HG03432 (cell line): Measurements from ENCODE around the gene ATP2B2.

ENCODE experiments used
- ATAC-seq: cut with Tn5 transposase; IDR thresholded peaks from one replicate; pipeline ENCODE4 v1.9.1; 2021; ENCODE audit warnings: mild to moderate bottlenecking, moderate library complexity; ENCODE audit not compliant: unreplicated experiment

The ATP2B2 gene

DNA sequence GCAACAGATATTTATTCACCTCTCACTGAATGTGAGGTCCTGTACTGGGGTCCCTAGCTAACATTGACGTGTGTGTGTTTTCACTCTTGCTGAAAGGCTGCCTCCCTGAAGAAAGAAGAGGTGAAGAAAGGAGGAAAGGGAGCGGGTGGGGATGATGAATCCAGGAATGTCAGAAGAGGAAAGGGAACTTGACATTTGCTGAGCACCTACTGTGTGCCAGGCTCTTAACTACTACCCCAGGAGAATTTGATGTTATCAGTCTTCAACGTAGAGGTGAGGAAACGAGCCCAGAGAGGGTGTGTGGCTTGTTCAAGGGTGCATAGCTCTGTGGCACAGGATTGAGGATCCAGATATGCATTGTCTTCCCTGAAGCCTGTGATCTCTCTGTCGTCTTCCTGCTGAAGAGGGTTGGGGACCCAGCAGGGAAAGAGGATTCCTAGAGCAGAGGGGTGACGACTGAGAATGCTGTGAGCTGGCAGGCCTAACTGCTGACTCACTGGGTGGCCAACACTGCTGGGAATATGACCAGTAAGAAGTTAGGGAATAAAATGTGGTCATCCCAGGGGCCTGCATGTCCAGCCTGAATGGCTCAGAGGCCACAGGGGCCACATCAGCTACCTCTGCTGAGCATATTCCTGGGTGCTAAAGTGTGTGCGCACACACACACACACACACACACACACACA is 6.6 kb upstream of the ATP2B2 start:
- ATAC-seq, result no peak

DNA sequence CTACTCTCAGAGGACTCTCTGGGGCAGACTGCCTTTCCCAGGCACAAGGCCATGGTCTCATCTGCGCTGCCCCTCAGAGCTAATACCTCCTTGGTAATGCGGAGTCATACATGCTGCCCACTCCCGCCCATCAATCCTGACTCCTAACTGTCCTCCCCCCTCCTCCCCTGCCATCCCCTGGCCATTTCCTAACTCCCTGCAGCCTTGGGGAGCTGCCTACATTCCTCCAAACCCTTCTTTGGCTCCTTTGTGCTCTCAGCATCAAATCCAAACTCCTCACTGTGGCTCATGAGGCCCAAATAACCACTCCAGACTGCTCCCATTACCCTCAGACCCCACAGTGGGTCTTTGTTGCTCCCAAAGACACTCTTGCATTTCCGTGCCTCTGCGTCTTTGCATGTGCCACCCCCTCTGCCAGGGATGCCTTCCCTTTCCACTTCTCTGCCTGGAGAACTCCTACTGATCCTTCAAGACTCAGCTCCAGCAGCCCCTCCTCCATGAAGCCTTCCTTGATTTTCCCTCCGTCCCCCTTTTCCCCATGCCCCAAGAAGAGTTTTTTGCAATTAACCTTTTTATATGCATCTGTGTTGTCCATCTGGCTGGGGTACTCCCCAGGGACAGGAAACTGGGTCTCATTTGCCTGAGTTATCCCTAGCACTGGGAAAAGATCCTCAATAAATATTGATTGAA is 5.5 kb upstream of the ATP2B2 start:
- no peak for ATAC-seq

DNA sequence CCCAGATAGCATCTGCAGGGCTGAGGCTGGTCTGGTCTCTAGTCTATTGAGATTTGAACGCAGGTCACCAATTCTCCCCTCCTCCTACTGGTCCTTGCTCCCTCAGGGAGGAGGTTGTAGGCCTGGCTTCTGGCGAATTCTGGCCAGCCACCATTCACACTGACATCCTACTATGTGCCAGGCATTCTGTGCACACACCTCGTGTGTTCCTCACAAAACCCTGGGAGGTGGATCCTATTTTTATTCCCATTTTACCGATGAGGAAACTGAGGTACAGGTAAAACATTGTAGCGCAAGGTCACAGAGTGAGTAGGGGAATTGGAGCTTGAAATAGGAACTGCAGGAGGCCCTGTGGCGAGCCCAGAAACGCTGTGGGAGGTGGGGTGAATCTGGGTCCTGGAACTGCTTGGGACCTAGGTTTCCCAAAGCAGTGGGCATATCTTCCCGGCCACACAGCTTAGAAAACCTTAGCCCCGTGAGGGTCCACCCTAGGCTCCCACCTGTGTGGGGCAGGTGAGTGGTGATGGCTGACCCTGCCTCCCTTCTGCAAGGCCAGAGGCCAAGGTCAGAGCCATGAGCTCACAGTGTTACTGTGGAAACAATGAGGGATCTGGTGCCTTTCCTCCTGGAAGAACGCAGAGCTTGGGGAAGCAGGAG is 4.8 kb upstream of the ATP2B2 start:
- ATAC-seq, result no peak

DNA sequence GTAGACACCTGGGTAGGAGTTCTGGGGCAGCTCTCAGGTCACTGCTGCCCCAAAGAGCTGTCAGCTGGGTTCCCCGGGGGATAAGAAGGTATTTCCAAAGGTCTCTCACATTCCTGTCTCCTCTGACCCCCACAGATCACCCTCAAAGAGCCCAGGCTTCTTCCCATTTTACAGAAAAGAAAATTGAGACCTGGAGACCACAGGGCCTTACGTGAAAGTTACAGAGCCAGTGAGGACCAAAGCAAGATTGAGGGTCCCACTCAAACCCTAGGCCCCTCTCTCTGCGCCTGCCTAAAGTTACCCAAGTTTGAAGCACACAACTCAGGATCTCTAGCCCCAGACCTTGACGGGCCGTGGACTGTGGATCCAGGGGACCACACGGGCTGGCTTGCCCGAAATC is 3.9 kb upstream of the ATP2B2 start:
- ATAC-seq, result no peak

DNA sequence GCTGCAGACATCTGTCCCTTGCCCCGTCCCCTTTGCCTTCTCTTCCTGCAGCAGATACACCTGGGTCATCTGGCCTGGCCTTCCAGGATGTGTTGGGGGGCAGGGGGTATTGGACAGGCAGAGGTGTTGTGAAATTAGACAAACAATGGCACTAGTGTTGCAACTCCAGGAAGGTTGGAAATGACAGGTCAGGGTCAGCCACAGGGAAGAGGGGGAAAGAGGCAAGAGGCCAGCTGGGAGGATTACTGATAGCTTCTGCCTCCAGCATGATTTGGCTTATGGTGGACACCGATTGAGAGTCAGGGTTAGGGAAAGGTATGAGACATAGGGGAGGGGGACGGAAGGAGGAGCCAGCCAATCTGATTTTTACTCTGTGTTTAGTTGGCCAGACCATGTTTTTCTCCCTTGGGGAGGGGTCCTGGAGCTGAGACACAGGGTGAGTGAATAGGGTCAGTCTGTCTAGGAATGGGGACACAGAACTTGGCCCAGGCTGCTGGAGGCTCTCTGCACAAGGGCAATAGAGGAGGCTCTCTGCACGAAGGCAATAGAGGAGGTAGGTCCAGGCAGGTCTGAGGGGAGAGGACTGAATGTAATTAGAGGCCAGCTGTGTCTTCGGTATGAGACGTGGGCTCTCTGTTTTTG is 3.4 kb upstream of the ATP2B2 start:
- ATAC-seq, result no peak

DNA sequence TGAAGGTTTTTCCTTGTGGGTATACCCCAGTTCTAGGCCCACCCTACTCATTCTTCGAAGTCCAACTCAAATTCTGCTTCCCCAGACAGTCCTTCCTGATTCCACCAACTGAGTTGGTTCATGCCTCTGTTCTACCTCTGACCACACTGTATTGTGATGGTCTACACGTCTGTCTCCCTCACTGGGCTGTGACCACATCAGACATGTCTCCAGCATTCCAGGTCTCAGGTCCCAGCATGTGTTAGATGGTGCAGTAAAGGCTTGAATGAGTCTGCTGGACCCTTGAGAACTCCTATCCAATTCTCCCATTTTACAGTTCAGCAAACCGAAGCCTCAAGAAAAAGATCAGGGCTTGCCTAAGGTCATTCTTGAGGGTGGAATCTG is 2.8 kb upstream of the ATP2B2 start:
- no peak for ATAC-seq

DNA sequence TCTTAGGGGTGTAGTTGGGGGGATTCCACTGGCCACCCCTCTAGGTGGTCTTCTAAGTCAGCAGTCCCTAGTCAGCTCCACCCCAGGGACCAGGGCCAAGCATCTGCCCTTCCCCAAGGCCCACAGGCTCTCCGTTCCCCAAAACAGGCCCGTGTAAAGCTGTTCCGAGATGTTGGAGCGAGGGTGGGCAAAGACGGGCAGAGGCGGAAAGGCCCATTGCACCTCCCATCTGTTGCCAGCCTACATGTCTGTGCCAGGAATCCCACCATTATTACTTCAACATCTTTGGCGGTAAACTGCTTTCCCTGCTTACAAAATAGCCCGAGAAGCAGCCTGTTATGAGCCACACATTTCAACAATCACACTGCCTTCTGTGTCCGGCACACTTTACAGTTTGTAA is 1.9 kb upstream of the ATP2B2 start:
- no peak for ATAC-seq

DNA sequence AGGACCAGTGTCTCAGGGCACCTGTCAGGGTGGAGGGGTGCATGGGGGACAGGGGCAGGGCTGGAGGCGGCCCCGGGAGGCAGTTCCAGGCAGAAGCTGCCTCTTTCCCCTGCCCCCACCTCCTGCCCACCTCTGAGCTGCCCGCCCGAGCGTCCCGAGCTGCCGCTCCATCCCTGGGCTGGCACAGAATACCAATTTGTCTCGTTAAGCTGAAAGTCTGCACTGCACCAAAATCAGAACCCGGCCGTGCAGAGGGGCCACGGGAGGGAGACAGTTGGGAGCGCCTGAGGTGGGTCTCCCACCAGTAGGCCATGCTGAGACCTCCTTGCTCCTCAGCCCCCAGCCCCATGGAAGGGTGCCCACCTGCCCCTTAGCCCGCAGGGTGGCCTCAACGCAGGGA is 1.3 kb upstream of the ATP2B2 start:
- no peak for ATAC-seq

DNA sequence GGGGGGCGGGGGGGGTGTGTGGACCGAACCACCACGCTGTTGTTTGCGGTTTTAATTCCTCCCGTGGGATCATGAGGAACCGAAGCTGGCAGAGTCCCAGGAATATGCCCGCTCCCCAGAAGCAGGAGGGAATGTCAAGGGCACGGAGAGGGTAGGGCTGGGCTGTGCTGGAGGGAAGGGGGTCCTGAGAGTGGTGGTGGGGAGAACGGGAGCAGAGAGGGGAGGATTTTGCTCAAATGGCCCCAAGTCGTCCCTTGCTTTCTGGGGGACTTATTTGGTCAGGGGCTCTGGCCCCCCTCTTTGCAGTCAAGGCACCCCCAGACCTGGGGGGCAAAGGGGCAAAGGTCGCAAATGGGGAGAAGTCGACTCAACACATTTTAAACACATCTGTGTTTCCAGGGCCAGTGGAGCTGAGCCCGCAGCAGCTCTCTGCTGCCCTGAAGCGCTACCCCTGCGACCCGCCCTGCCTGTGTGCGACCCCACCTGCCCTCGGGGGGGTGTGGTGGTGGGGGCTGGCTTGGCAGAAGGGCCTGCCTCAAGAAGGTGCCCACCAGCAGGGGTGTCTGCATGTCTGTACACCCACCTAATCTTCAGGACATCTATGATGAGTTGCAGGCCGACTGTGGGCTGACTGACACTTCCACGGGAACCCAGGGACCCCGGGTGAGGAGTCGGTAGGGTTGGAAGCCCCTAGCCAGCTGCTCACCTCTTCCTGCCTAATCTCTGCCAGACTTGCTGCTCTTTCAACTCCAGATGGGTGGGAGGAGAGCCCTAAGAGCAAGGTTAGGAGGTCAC is 602 bp upstream of the ATP2B2 start:
- ATAC-seq, result no peak

DNA sequence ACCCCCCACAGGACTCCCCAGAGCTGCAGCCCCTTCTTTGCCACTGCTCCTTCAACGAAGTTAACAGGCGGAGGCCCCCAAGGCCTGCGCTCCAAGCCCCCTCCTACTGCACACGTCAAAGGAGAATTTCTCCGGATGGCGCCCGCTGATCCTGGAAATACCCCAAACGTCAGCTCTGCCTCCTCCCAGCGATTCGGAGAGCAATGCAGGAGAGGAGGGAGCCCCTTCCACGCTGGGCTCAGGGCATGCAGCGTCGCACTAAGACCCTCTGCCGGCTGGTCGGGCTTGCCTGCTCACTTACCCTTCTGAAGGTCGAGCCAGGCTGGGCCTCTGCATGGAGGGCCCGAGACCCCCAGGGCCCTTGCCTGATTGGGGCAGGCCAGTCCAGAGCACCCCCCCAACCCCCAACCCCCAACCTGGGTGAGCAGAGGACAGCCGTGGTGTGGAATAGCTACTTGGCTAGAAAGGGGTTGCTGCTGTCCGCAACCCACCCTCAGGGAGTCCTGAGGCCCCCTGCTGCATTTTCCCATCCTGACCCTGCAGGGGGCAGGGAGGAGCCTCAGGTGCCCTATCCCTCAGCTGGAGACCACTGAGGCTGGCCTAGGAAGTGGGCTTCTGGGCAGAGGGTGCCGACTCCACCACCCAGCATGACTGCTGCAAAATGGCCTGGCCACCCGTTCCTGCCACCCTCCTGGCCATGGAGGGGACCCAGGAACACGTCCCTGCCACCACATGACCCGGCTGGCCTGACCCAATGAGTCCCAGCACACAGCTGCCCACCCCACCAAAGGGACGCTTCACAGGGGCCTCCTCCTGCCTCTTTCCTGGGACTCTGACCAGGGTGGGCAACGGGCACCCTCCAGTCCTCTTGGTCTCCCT is 976 bp downstream of the ATP2B2 start:
- ATAC-seq, result no peak

DNA sequence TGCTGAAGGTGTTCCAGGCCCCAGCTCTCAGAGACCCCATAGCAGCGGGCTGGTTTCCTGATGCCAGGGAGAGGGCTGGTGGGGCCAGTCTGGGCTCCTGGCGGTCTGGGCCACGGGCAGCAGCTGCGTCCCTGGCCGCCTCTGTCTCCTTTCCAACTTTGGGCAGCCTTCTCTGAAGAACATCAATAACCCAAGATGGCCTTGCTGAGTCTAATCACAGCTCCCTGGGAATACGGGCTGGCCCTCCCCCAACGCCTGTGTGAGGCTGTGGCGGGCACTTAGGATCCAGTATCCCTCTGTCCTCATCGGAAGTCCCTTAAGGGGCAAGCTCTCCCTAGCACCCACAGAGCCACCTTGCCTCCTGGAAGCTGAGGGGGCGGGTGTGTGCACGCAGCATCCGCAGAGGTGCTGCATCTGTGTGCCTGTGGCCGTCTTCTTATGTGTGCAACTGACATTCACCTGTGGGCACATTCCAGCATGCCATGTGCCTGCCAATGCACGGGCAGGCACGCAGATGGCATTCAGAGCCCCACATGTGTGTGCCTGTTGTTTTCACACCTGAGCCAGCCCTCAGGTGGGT is 2.1 kb downstream of the ATP2B2 start:
- no peak for ATAC-seq

DNA sequence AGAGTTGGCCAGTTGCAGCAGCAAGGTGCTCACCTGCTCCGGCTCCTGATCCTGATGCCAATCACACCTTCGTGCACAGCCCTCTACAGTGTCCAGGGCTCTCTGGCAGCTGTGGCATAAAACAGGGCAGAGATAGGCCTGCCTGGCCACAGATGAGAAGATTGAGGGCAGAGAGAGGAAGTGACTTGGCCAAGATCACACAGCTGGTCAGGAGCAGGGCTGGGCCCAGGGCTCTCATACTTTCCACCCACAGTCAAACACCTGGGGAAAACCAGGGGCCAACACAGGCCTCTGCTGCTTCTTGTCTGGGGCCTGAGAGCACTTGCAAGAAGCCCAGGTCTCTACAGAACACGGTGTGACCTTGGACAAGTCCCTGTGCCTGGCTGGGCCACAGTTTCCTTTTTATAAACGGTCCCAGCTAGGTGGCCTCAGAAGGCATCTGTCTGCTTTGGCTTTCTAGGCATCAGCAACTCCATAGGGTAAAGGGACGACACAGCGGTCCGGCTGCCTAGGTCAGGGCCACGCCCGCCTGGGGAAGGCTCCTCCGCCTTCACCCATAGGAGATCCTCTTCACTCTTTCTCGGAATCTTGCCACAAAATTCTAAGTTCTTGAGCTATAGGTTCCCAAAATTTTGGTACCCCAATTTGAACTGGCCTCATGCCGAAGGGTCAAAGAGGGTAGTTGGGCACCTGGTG is 3.1 kb downstream of the ATP2B2 start:
- ATAC-seq, result no peak

DNA sequence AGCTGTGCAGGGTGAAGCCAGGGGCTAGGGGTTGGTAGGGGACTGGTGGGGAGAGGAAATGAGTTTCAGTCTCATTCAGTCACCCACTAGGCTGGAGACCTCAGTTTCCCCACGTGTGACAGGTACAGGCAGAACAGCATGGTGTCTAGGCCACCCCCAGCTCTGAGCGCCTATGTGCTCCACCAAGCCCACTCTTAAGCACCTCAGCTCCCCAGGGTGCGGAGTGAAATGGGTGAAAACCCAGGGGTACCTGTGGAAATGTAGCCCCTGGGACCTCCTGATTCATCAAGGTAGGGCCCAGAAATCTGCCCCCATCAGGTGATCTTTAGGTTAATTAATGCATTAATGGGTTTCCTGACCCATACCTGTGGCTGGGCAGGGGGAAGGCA is 3.7 kb downstream of the ATP2B2 start:
- no peak for ATAC-seq

DNA sequence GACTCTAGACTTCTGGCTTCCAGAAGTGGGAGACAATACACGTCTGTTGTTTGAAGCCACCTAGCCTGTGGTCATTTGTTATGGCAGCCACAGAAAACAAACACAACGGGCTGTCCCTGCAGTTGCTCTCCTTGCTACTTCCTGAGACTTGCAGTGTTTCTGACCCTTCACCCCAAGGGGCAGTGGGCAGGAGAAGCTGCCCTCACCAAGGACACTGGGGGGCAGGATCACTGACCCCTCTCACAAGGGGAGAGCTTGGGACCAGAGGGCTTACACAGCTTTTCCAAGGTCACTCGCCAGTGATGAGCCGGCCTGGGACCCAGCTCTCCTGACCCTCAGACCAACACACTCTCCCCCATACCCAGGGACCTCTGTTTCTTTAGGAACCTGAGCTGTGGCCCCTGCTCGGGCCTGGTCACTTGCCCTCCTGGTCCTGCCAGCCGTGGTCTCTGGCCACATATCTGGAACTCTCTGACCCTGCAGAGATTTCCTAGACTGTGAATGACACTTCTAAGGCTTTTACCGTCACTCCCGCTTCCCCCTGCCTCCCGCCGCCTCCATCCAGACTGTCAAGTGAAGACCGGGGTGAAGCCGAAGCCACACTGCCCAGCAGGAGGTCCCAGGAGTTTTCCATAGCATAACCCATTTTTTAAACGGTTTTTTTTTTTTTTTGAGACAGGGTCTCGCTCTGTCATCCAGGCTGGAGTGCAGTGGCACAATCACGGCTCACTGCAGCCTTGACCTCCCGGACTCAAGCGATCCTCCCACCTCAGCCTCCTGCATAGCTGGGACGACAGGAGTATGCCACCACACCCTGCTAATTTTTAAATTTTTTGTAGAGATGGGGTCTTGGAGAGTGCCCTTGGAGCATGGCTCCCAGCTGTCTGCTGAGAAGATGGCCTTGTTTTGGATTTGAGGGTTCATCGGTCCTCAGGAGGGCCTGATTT is 4.4 kb downstream of the ATP2B2 start:
- ATAC-seq, result no peak

DNA sequence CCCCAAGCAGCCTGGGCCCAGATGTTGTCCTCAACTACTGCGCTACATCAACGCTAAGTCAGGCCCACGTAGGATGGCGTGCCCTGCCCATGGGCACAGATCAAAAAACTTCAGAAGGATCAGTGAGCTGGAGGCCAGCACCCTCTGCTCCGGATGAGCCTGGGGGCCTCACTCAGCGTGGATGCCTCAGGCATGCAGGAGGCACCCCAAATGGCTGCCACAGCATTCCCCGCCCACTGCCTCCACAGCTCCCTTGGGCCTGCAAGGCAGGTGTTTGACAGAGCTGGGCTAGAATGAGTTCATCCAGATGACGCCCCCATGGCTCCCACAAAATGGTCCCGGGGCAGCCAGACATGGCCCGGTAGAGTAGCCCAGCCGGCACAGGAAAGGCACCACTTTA is 7.1 kb downstream of the ATP2B2 start:
- no peak for ATAC-seq

DNA sequence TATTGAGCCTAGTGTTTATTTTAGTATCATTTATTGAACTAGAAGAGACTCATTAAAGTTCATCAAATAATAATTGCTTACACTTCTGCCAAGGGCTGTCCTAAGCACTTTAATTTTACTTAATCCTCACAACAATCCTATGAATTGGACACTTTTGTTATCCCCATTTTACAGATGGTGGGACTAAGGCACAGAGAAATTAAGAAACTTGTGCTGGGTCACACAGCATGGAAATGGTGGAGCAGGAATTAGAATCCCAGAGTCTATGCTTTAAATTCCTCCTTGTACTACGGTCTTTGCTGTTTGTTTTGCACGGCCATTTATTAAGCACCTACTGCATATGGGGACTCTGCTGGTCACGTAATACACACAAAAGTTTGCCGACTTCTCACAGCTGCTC is 7.9 kb downstream of the ATP2B2 start:
- ATAC-seq, result no peak

DNA sequence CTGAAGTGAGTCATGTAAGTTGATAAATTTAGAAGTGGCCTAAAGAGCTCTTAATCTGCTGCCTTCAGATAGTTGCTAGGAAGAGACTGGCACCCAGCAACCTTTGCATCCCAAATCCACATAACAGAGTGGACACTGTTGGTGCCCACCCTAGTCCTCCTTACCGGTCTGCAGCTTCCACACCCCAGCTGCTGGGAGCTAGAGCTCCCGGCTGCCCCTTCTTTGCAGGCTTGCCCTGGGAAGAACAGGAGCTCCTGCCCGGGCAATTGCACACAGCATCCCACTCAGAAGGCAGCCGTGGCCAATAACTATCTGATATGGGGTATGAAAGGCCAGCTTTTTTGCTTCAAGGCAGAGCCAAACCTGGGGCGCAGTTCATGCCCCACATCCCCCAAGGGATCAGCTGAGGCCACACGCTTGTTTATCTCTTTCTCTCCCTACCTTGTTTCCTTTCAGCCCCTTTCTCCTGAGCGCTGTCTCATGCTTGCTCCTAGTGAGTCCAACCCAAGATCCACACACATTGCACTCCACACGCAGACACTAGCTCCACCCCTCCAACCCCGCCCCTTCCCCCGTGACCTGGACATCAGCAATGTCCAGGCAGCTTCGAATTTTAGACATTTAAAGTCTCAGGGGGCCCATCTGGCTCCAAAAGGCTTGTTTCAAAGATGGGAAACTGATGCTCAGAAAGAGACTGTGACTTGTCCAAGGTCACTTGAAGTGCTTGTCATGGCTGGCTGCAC is 9.1 kb downstream of the ATP2B2 start:
- ATAC-seq, result no peak
